ENCODE data around the gene GALNT2. TPM values are rescaled to one million over a fixed set of nuclear protein-coding genes. Genes with fewer than 3 reads are reported as not detected.
A peak's percentile ranks its signal among the peaks of the same experiment; 100 is the strongest.

Gene GALNT2
- total and polyA plus RNA-seq, 2 of the 13 experiments (the other 11 are each of a cell fraction or from before 2014, with no cell fraction given), result 39.3 to 39.6 TPM

DNA sequence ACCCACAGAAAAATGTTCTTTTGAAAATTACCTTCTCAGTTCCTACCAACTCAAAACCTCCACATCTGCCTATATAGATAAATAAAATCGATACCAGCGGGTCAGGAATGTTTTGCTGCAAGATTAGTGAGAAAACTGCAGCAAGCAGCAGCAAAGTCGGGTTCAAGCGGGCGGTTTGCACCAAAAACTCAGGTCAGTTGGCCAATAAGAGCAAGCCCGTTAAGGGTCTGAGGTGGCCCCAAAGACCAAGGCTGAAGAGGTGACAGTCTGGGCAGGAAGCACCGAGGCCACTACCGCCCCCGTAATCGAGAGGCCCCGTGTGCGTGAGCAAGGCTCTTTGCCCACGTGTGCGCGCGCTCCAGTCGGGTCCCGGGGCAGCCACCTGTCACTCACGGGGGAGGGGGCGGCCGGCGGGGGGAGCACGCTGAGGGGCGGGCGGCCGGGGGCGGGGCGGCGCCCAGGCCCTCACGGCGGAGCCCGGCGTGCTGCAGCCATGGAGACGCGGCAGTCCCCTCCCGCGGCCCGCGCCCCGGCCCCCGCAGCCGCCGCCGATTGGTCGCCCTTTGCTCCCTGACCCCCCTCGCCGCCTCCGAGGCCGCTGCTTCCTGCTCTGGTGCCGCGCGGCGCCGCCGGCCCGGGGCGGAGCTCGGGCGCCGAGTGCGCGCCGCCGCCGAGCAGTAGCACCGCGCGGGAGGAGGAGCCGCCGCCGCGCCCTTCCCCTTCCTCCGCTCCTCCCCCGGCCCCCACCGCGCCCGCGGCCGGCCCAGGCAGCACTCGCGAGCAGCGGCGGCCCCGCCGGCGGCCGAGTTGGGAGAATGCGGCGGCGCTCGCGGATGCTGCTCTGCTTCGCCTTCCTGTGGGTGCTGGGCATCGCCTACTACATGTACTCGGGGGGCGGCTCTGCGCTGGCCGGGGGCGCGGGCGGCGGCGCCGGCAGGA lies at the start of gene GALNT2 (continued):
- TF ChIP-seq, protein P1, sequence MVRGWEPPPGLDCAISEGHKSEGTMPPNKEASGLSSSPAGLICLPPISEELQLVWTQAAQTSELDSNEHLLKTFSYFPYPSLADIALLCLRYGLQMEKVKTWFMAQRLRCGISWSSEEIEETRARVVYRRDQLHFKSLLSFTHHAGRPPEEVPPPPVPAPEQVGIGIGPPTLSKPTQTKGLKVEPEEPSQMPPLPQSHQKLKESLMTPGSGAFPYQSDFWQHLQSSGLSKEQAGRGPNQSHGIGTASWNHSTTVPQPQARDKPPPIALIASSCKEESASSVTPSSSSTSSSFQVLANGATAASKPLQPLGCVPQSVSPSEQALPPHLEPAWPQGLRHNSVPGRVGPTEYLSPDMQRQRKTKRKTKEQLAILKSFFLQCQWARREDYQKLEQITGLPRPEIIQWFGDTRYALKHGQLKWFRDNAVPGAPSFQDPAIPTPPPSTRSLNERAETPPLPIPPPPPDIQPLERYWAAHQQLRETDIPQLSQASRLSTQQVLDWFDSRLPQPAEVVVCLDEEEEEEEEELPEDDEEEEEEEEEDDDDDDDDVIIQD (CRISPR knock-in tag; IDR thresholded peaks at IDR 0.05; ENCODE audit: low read depth), result no peak
- TF ChIP-seq ISL2 (CRISPR knock-in tag; IDR thresholded peaks at IDR 0.05) (no peak), TMF1 (CRISPR knock-in tag; IDR thresholded peaks at IDR 0.05; ENCODE audit: low read depth) (0 out of 2 replicates have a peak, but pooled peaks have one; percentile 43), KDM3A (CRISPR knock-in tag; IDR thresholded peaks at IDR 0.05; ENCODE audit: low read depth) (peak; percentile 18; the same call in 1 of the 2 replicates), U2AF2 (IDR thresholded peaks at IDR 0.05; ENCODE audit: low read depth, low read length) (no peak), BRCA1 (CRISPR knock-in tag; IDR thresholded peaks at IDR 0.05) (no peak), PBX2 (CRISPR knock-in tag; IDR thresholded peaks at IDR 0.05) (peak; percentile 81), HOXA7 (CRISPR knock-in tag; IDR thresholded peaks at IDR 0.05) (no peak), SNAPC2 (CRISPR knock-in tag; IDR thresholded peaks at IDR 0.05) (no peak), PRMT3 (CRISPR knock-in tag; IDR thresholded peaks at IDR 0.05; ENCODE audit: borderline replicate concordance, low read depth) (no peak), SRSF4 (IDR thresholded peaks at IDR 0.05; ENCODE audit: low read depth, low read length, poor library complexity, severe bottlenecking) (no peak), BORCS8-MEF2B (CRISPR knock-in tag; IDR thresholded peaks at IDR 0.05) (peak; percentile 52; the same call in 1 of the 2 replicates), POGK (CRISPR knock-in tag; conservative IDR thresholded peaks at IDR 0.05) (peak; percentile 49; the same call in 1 of the 2 replicates)
- TF ChIP-seq, protein P2, sequence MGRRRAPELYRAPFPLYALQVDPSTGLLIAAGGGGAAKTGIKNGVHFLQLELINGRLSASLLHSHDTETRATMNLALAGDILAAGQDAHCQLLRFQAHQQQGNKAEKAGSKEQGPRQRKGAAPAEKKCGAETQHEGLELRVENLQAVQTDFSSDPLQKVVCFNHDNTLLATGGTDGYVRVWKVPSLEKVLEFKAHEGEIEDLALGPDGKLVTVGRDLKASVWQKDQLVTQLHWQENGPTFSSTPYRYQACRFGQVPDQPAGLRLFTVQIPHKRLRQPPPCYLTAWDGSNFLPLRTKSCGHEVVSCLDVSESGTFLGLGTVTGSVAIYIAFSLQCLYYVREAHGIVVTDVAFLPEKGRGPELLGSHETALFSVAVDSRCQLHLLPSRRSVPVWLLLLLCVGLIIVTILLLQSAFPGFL (CRISPR knock-in tag; IDR thresholded peaks at IDR 0.05), result no peak
- TF ChIP-seq, protein P3, sequence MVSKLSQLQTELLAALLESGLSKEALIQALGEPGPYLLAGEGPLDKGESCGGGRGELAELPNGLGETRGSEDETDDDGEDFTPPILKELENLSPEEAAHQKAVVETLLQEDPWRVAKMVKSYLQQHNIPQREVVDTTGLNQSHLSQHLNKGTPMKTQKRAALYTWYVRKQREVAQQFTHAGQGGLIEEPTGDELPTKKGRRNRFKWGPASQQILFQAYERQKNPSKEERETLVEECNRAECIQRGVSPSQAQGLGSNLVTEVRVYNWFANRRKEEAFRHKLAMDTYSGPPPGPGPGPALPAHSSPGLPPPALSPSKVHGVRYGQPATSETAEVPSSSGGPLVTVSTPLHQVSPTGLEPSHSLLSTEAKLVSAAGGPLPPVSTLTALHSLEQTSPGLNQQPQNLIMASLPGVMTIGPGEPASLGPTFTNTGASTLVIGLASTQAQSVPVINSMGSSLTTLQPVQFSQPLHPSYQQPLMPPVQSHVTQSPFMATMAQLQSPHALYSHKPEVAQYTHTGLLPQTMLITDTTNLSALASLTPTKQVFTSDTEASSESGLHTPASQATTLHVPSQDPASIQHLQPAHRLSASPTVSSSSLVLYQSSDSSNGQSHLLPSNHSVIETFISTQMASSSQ (IDR thresholded peaks at IDR 0.05; ENCODE audit: low read depth), result no peak
- TF ChIP-seq, protein P3 (CRISPR knock-in tag; IDR thresholded peaks at IDR 0.05; ENCODE audit: borderline replicate concordance), result no peak
- TF ChIP-seq, protein P4, sequence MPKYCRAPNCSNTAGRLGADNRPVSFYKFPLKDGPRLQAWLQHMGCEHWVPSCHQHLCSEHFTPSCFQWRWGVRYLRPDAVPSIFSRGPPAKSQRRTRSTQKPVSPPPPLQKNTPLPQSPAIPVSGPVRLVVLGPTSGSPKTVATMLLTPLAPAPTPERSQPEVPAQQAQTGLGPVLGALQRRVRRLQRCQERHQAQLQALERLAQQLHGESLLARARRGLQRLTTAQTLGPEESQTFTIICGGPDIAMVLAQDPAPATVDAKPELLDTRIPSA (CRISPR knock-in tag; IDR thresholded peaks at IDR 0.05; ENCODE audit: borderline replicate concordance), result no peak

Measured in HepG2 (cell line).